Endodermal cell (in vitro differentiated cells): ENCODE data around the gene PLA2G2C. TPM values are rescaled to one million over a fixed set of nuclear protein-coding genes. Genes with fewer than 3 reads are reported as not detected.

Source experiments
- DNase-seq: peaks from one replicate; pipeline ENCODE4 v3.0.0-alpha.2; 2017
- H3K27ac ChIP-seq: 2 replicates; pipeline ENCODE4 v1.5.1; 2013; ENCODE audit warnings: mild to moderate bottlenecking, low read depth, low read length, moderate library complexity
- H3K27me3 ChIP-seq: 2 replicates; pipeline ENCODE4 v1.6.1; 2013; ENCODE audit warnings: mild to moderate bottlenecking, low read length, moderate library complexity; ENCODE audit not compliant: insufficient read depth, control insufficient read depth, poor library complexity, severe bottlenecking
- H3K36me3 ChIP-seq: 2 replicates; pipeline ENCODE4 v1.7.0; 2013; ENCODE audit warnings: mild to moderate bottlenecking, low read length, moderate library complexity; ENCODE audit not compliant: control insufficient read depth, insufficient read depth
- H3K4me1 ChIP-seq: one replicate; pipeline ENCODE4 v1.7.0; 2013; ENCODE audit warnings: low read length; ENCODE audit not compliant: control insufficient read depth, insufficient read depth
- H3K4me3 ChIP-seq: 2 replicates; pipeline ENCODE4 v1.5.1; 2013; ENCODE audit warnings: mild to moderate bottlenecking, low read length, moderate library complexity
- H3K9ac ChIP-seq: 2 replicates; pipeline ENCODE4 v1.6.1; 2013; ENCODE audit warnings: mild to moderate bottlenecking, low read length, moderate library complexity; ENCODE audit not compliant: poor library complexity, severe bottlenecking; ENCODE audit errors: extremely low read depth
- H3K9me3 ChIP-seq: 2 replicates; pipeline ENCODE4 v1.6.1; 2013; ENCODE audit warnings: mild to moderate bottlenecking, low read length, moderate library complexity; ENCODE audit not compliant: control insufficient read depth
- H3K27ac Mint-ChIP-seq: 2 replicates; pipeline ENCODE4 v1.8.0; 2020; ENCODE audit warnings: mixed read lengths
- H3K27me3 Mint-ChIP-seq: 2 replicates; pipeline ENCODE4 v1.8.0; 2021; ENCODE audit warnings: mild to moderate bottlenecking, mixed read lengths; ENCODE audit not compliant: insufficient read depth
- H3K36me3 Mint-ChIP-seq: 2 replicates; pipeline ENCODE4 v1.8.0; 2020; ENCODE audit warnings: low read depth, mixed read lengths
- H3K4me1 Mint-ChIP-seq: 2 replicates; pipeline ENCODE4 v1.8.0; 2020; ENCODE audit warnings: mixed read lengths
- H3K4me3 Mint-ChIP-seq: 2 replicates; pipeline ENCODE4 v1.8.0; 2020; ENCODE audit warnings: mild to moderate bottlenecking, moderate library complexity, mixed read lengths
- H3K9me3 Mint-ChIP-seq: 2 replicates; pipeline ENCODE4 v1.8.0; 2020; ENCODE audit warnings: mild to moderate bottlenecking, mixed read lengths
- CTCF ChIP-seq: fragments of 200-600 bp; sonication (generic); conservative IDR thresholded peaks from 2 replicates; pipeline ENCODE4 v1.5.0; 2021; ENCODE audit warnings: antibody characterized with exemption, mild to moderate bottlenecking
- WGBS, 2 experiments: methylation state at CpG; one replicate each; pipeline versions ENCODE4 v1.1.5 to v1.1.7; 2013; ENCODE audit warnings: missing lambda C conversion rate in 2 of 2, mixed read lengths in 1 of 2; ENCODE audit not compliant: insufficient coverage in 1 of 2, insufficient read length in 1 of 2; 5-methylcytosine and 5-hydroxymethylcytosine counted together
- total RNA-seq, 2 donors: library from RNA; stranded (reverse); fragmentation: NEBNext Ultra II Directional in 1 of 2; extraction: Animal tissue kit (Norgen Biotek cat#: 25700) in 1 of 2; gene quantifications; 2 replicates in 1 of 2; 3 replicates in 1 of 2; pipeline ENCODE4 v1.2.1, GENCODE V29; 2021

The PLA2G2C gene
- total RNA-seq, 2 donors from 2014 or later, result not detected

- no peak for DNase-seq
- Histone ChIP-seq H3K27me3 (no peaks in the 10 kb centered on the region), H3K4me3 (no peak overlapping the region), H3K9me3 (no peaks in the 10 kb centered on the region), H3K4me1 (no peaks in the 10 kb centered on the region), H3K9ac (no peak overlapping the region), H3K36me3 (no peaks in the 10 kb centered on the region), H3K27ac (no peak overlapping the region)
- Mint-ChIP-seq H3K36me3 (no peaks in the 10 kb centered on the region), H3K9me3 (no peaks in the 10 kb centered on the region), H3K27ac (no peak overlapping the region), H3K4me1 (peaks cover 4% of the 10 kb centered on the region), H3K27me3 (peaks cover 14% of the 10 kb centered on the region), H3K4me3 (no peak overlapping the region)
- TF ChIP-seq CTCF, result no peak
These were observed 69.1 kb downstream of the PLA2G2C start for GRCh38 chr1:20117236-20117635.

- Histone ChIP-seq H3K4me1 (no peaks in the 10 kb centered on the region), H3K36me3 (no peaks in the 10 kb centered on the region), H3K9me3 (no peaks in the 10 kb centered on the region), H3K4me3 (no peak overlapping the region), H3K27ac (no peak overlapping the region), H3K9ac (no peak overlapping the region), H3K27me3 (no peaks in the 10 kb centered on the region)
- Mint-ChIP-seq H3K4me1 (peaks cover 4% of the 10 kb centered on the region), H3K27ac (no peak overlapping the region), H3K4me3 (no peak overlapping the region), H3K36me3 (no peaks in the 10 kb centered on the region), H3K27me3 (peaks cover 11% of the 10 kb centered on the region), H3K9me3 (no peaks in the 10 kb centered on the region)
- DNase-seq, result no peak
- no peak for TF ChIP-seq CTCF
- WGBS, 2 experiments, result 91% methylated on average over 4 to 7 of the region's 7 CpGs
These were observed 70.4 kb downstream of the PLA2G2C start for GRCh38 chr1:20115916-20116315.

- Mint-ChIP-seq H3K4me3 (no peak overlapping the region), H3K4me1 (peaks cover 4% of the 10 kb centered on the region)
- DNase-seq, result no peak
These were observed 70.8 kb downstream of the PLA2G2C start for GRCh38 chr1:20115479-20115878.

More at GRCh38 chr1:20115479-20115878, 70.8 kb downstream of the PLA2G2C start:
- no peak overlapping the region for H3K27ac ChIP-seq
- no peaks in the 10 kb centered on the region for H3K36me3 ChIP-seq
- no peaks in the 10 kb centered on the region for H3K4me1 ChIP-seq
- H3K27me3 Mint-ChIP-seq, result peaks cover 9% of the 10 kb centered on the region
- WGBS, 2 experiments, result 82 to 91% methylated on average over 3 to 4 of the region's 4 CpGs
- no peaks in the 10 kb centered on the region for H3K9me3 ChIP-seq
- no peak overlapping the region for H3K9ac ChIP-seq
- H3K4me3 ChIP-seq, result no peak overlapping the region
- H3K9me3 Mint-ChIP-seq, result no peaks in the 10 kb centered on the region
- H3K27ac Mint-ChIP-seq, result no peak overlapping the region
- H3K36me3 Mint-ChIP-seq, result no peaks in the 10 kb centered on the region
- TF ChIP-seq CTCF, result peak; percentile 56
- no peaks in the 10 kb centered on the region for H3K27me3 ChIP-seq
